Progenitor cell of endocrine pancreas (in vitro differentiated cells): Measurements from ENCODE around the gene WDR37. TPM values are rescaled to one million over a fixed set of nuclear protein-coding genes. Genes with fewer than 3 reads are reported as not detected.
A peak's percentile ranks its signal among the peaks of the same experiment; 100 is the strongest.

ENCODE experiments used
- DNase-seq: peaks from one replicate; pipeline ENCODE4 v3.0.0; 2021; ENCODE audit warnings: low spot score; ENCODE audit not compliant: unreplicated experiment
- H3K27ac Mint-ChIP-seq: 2 replicates; pipeline ENCODE4 v1.8.0; 2021; ENCODE audit warnings: mild to moderate bottlenecking, moderate library complexity, mixed read lengths
- H3K27me3 Mint-ChIP-seq: 2 replicates; pipeline ENCODE4 v1.8.0; 2021; ENCODE audit warnings: mixed read lengths
- H3K36me3 Mint-ChIP-seq: 2 replicates; pipeline ENCODE4 v1.8.0; 2022; ENCODE audit warnings: mixed read lengths; ENCODE audit not compliant: insufficient read depth
- H3K4me1 Mint-ChIP-seq: 2 replicates; pipeline ENCODE4 v1.8.0; 2021; ENCODE audit warnings: low read depth, mixed read lengths
- H3K4me3 Mint-ChIP-seq: 2 replicates; pipeline ENCODE4 v1.8.0; 2021; ENCODE audit warnings: low read depth, mild to moderate bottlenecking, moderate library complexity, mixed read lengths
- H3K9me3 Mint-ChIP-seq: 2 replicates; pipeline ENCODE4 v1.8.0; 2021; ENCODE audit warnings: low read depth, mixed read lengths
- total RNA-seq: library from RNA; stranded (reverse); gene quantifications from 2 replicates; pipeline ENCODE4 v1.2.1, GENCODE V29; 2021
- TF ChIP-seq, protein P1 (sequence below): fragments of 200-600 bp; sonication (generic); IDR thresholded peaks from one replicate; pipeline ENCODE4 v1.5.0; 2021; ENCODE audit warnings: antibody characterized with exemption, mild to moderate bottlenecking; ENCODE audit not compliant: unreplicated experiment

Gene WDR37
- total RNA-seq, 1 donor from 2014 or later, result 18.7 TPM

- Mint-ChIP-seq H3K4me3 (no peak overlapping the region), H3K36me3 (peaks cover 12% of the 10 kb centered on the region), H3K27ac (no peak overlapping the region), H3K4me1 (no peaks in the 10 kb centered on the region), H3K9me3 (no peaks in the 10 kb centered on the region), H3K27me3 (no peaks in the 10 kb centered on the region)
- DNase-seq, result no peak
- TF ChIP-seq, protein P1, sequence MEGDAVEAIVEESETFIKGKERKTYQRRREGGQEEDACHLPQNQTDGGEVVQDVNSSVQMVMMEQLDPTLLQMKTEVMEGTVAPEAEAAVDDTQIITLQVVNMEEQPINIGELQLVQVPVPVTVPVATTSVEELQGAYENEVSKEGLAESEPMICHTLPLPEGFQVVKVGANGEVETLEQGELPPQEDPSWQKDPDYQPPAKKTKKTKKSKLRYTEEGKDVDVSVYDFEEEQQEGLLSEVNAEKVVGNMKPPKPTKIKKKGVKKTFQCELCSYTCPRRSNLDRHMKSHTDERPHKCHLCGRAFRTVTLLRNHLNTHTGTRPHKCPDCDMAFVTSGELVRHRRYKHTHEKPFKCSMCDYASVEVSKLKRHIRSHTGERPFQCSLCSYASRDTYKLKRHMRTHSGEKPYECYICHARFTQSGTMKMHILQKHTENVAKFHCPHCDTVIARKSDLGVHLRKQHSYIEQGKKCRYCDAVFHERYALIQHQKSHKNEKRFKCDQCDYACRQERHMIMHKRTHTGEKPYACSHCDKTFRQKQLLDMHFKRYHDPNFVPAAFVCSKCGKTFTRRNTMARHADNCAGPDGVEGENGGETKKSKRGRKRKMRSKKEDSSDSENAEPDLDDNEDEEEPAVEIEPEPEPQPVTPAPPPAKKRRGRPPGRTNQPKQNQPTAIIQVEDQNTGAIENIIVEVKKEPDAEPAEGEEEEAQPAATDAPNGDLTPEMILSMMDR, result no peak
Observed at GRCh38 chr10:1096287-1096889, 40.2 kb downstream of the WDR37 start.

- Mint-ChIP-seq H3K4me1 (peaks cover 2% of the 10 kb centered on the region), H3K4me3 (no peak overlapping the region), H3K36me3 (peaks cover 11% of the 10 kb centered on the region), H3K27ac (no peak overlapping the region), H3K9me3 (no peaks in the 10 kb centered on the region), H3K27me3 (no peaks in the 10 kb centered on the region)
- no peak for DNase-seq
- TF ChIP-seq, protein P1, result no peak
Observed at GRCh38 chr10:1097436-1097835, 41.3 kb downstream of the WDR37 start.

- Mint-ChIP-seq H3K4me3 (no peak overlapping the region), H3K27me3 (no peaks in the 10 kb centered on the region), H3K27ac (no peak overlapping the region), H3K9me3 (no peaks in the 10 kb centered on the region), H3K4me1 (peaks cover 6% of the 10 kb centered on the region), H3K36me3 (peaks cover 22% of the 10 kb centered on the region)
- DNase-seq, result no peak
- TF ChIP-seq, protein P1, result no peak
Observed at GRCh38 chr10:1100143-1100542, 44.0 kb downstream of the WDR37 start.

DNA sequence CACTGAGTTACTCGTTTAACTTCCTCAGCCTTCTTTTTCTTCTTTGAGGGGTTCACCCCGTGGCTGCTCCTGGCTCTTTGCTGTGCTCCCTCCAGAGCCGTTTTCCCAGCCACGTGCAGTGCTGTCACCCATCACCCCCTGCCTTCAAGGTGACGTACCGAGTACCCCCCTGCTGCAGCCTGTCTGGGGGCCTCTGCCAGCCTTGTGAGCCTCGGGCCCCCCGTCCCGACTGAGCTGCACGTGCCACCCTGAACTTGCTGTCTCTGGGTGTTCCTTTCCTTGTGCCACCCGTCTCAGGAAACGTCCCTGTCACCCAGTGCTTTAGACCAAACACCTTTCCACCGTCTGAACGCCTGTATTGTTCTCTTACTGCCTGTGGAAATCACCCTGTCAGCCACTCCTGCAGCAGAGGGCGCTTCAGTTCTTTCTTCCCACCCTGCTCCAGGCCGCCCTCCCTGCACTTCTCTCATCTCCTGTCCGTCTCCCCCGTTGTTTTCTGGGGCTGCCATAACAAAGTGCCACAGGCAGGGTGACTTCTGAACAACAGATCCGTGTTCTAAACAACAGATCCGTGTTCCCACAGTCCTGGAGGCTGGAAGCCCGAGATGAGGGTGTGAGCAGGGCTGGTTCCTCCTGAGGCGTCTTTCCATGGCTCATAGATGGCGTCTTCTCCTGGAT is 44.6 kb downstream of the WDR37 start:
- Mint-ChIP-seq H3K36me3 (peaks cover 26% of the 10 kb centered on the region), H3K27me3 (no peaks in the 10 kb centered on the region), H3K9me3 (no peaks in the 10 kb centered on the region), H3K4me3 (no peak overlapping the region), H3K27ac (peak overlapping the region; percentile 58), H3K4me1 (peaks cover 6% of the 10 kb centered on the region)
- no peak for DNase-seq
- TF ChIP-seq, protein P1, result peak; percentile 40

DNA sequence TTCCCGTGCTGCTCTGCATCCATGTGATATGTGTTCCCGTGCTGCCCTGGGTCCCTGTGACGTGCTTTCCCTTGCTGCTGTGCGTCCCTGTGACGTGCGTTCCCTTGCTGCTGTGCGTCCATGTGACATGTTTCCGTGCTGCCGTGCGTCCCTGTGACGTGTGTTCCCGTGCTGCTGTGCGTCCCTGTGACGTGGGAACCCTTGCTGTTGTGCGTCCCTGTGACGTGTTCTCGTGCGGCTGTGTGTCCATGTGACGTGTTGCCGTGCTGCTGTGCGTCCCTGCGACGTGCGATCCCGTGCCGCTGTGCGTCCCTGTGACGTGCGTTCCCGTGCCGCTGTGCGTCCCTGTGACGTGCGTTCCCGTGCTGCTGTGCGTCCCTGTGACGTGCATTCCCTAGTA is 45.8 kb downstream of the WDR37 start:
- no peak overlapping the region for H3K27ac Mint-ChIP-seq
- TF ChIP-seq, protein P1, result no peak
- no peak overlapping the region for H3K4me3 Mint-ChIP-seq
- H3K27me3 Mint-ChIP-seq, result no peaks in the 10 kb centered on the region
- no peak for DNase-seq
- peaks cover 6% of the 10 kb centered on the region for H3K4me1 Mint-ChIP-seq
- no peaks in the 10 kb centered on the region for H3K9me3 Mint-ChIP-seq
- peaks cover 33% of the 10 kb centered on the region for H3K36me3 Mint-ChIP-seq
